GM08714 (cell line): ENCODE data around the gene LLGL1.
"Not testable (repeated sequence)": the region's sequence is repeated elsewhere in the genome, so short reads cannot be mapped to it uniquely, and the experiment has no call there.

Source experiments
- H3K4me3 ChIP-seq: fragments of 200-500 bp; sonication (Bioruptor generic); 2 replicates; pipeline ENCODE4 v1.5.1; 2014; ENCODE audit warnings: mild to moderate bottlenecking, low read length, inconsistent platforms
- ZNF274 ChIP-seq: IDR thresholded peaks from 2 replicates; pipeline ENCODE4 v1.6.1; 2012; ENCODE audit warnings: mild to moderate bottlenecking, low read depth, low read length

LLGL1 gene

GRCh38 chr17:18213666-18214270, 11.7 kb upstream of the LLGL1 start:
- H3K4me3 ChIP-seq, result no peak overlapping the region
- TF ChIP-seq ZNF274, result no peak

DNA sequence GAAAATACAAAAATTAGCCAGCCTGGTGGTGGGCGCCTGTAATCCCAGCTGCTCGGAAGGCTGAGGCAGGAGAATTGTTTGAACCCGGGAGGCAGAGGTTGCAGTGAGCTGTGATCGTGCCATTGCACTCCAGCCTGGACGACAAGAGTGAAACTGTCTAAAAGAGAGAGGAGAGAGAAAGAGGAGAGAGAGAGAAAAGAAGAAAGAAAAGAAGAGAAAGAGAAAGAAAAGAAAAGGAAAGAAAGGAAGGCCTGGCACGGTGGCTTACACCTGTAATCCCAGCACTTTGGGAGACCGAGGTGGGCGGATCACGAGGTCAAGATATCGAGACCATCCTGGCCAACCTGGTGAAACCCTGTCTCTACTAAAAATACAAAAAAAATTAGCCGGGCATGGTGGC, 8.5 kb upstream of the LLGL1 start:
- H3K4me3 ChIP-seq, result not testable (repeated sequence)

DNA sequence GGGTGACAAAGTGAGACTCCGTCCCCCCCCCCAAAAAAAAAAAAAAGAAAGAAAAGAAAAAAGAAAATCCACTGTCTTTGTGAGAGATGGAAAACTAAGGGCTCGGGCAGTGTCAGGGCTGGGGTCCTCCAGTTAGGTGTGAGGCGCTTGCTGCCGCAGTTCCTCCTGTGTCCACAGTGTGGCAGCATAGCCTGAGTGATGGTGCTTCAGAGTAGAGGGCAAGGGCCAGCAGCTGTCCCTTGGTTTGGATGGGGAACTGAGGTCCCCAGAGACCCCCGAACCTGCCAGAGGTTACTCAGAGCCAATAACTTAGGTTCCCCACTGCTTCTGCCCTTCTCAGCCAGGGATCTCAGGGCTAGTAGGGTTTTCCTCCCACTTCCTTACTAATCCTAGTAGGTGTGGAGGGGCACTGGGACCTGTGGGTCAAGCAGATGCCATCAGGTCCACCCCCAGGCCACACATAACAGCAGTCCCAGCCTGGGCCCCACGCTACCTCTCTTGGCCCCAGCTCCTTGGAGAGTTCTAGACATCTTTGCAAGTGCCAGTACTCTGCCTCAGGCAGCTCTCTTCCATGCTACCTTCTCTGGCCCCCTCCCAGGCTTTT, 7.9 kb upstream of the LLGL1 start:
- no peak overlapping the region for H3K4me3 ChIP-seq
- TF ChIP-seq ZNF274, result no peak

DNA sequence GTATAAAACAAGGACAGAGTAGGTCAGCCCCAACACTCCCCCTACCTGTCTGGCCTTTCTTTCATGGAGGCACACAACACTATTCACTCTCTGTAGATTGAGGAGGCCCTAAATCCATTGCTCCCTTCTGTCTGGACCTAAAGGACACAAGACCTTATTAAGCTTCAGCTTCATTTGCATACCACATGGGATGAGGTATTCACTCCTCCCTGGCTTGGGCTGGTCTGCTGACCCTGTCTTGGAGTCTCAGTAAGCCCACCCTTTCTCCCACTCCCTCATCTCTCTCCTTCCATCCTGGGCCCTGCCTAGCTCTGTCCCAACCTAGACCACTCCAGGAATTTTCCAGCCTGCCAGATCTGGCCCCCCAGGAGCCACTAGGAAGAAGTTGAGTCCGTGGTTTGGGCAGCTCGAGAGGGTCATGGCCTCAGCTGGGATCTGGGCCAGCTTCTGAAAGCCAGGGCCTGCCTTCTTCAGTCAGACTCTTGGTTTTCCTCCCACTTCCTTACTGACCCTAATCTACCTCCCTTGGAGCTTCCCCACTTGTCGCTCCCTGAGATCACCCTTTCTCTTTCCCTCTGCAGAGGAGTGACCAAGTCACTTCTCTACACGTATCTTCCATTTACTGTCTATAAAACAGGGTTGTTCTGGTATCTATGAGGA, 6.5 kb upstream of the LLGL1 start:
- no peak overlapping the region for H3K4me3 ChIP-seq
- TF ChIP-seq ZNF274, result no peak

DNA sequence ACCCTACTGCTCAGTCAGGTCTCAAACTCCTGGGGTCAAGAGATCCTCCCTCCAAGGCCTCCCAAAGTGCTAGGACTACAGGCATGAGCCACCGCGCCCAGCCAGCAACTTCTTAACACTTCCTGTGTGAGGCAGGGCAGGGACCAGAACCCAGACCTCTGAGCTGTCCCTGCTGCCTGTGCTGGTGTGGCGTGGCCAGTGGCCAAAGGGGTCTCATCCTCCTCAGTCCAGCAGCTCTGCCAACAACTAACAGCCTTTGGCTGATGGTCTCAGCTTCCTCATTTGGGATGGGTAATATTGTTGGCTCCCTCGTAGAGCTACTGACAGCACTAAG, 1.4 kb upstream of the LLGL1 start:
- no peak for TF ChIP-seq ZNF274
- no peak overlapping the region for H3K4me3 ChIP-seq

- H3K4me3 ChIP-seq, result no peak overlapping the region
- TF ChIP-seq ZNF274, result no peak
These were observed 881 bp upstream of the LLGL1 start for GRCh38 chr17:18224387-18225120.

- H3K4me3 ChIP-seq, result peak overlapping the region; percentile 56
- no peak for TF ChIP-seq ZNF274
These were observed 328 bp downstream of the LLGL1 start for GRCh38 chr17:18225642-18226283.

DNA sequence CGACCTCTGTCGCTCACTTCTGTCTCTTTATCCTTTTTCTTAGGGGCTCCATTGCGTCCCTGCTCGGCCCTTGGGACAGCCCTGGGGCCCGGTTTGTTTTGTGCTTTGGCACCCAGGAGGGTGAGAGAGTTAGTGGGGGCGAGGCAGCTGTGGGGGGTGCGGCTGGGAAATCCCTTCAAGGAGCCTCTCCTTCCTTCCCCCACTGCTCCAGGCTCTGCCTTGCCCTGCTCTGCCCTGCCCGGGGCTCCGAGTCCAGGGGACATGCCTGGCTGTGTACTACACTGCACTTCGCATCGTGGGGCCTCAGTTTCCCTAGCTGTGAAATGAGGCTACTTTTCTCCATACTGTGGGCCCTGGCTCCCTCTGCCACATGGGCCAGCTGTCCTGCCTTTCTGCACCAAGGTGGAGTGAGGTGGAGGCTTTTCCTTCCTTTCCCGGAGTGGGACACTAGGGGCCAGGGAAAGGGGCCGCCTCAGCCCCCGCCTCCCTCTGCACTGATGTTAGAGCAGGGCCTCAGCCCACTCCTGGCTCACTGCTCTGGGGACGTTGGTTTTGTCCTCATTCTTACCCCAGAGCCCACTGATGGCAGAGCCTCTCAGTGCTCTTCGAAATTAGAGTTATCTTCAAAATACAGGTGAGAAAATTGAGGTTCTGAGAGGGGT, 980 bp downstream of the LLGL1 start:
- TF ChIP-seq ZNF274, result no peak
- H3K4me3 ChIP-seq, result peak overlapping the region; percentile 56

GRCh38 chr17:18227635-18228034, 2.2 kb downstream of the LLGL1 start:
- no peak overlapping the region for H3K4me3 ChIP-seq
- no peak for TF ChIP-seq ZNF274

DNA sequence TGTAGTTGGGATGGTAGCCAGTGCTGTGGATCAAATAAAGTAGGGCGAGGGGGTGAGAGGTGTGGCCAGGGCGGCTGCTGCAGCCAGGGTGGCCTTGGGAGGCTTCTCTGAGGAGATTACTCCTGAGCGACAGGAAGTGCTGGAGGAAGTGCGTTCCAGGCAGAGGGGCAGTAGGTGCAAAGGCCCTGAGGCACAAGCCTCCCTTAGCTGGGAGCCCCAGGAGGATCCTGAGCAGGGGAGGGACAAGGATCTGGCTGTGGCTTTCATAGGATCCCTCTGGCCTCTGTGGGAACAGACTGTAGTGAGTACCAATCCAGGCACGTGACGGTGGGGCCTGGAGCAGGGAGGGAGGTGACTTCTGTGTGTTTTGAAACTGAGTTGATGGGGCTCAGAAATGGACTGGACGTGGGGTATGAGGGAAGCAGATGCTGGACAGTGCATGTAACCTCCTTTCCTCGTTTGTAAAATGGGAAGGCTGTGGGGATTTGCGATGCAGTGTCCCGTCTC, 2.8 kb downstream of the LLGL1 start:
- no peak overlapping the region for H3K4me3 ChIP-seq
- TF ChIP-seq ZNF274, result no peak

- H3K4me3 ChIP-seq, result no peak overlapping the region
- TF ChIP-seq ZNF274, result no peak
These were observed 3.8 kb downstream of the LLGL1 start for GRCh38 chr17:18229254-18229653.

- no peak overlapping the region for H3K4me3 ChIP-seq
- TF ChIP-seq ZNF274, result no peak
These were observed 4.3 kb downstream of the LLGL1 start for GRCh38 chr17:18229771-18230170.

- TF ChIP-seq ZNF274, result no peak
- no peak overlapping the region for H3K4me3 ChIP-seq
These were observed 5.1 kb downstream of the LLGL1 start for GRCh38 chr17:18230288-18231141.

DNA sequence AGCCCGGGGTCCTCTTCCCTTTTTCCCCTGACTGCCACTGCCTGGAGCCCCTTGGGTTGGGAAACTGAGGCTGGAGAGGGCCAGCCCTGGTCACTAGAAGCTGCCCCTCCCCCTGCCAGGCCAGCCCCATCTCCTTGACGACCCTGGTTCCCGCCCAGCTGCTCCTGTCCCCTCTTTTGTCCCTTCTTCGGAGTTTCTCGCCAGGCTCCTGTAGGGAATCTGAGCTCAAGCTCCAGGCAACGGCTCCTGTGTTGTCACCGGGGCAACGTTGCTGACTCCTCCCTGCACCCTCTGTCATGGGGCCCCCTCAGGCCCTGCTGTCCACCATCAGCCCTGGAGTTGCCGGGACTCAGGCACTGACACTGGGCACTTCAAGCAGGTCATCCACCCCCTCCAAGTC, 5.7 kb downstream of the LLGL1 start:
- no peak overlapping the region for H3K4me3 ChIP-seq
- no peak for TF ChIP-seq ZNF274
